ENCODE data around the gene CRAMP1.

Gene CRAMP1

GRCh38 chr16:1662543-1662942 lies 50.4 kb downstream of the CRAMP1 start:
- no peak for DNase-seq

- no peak for DNase-seq
These were observed 53.7 kb downstream of the CRAMP1 start for GRCh38 chr16:1665829-1666228.

GRCh38 chr16:1666316-1666715 lies 54.2 kb downstream of the CRAMP1 start:
- no peak for DNase-seq

- DNase-seq, result no peak
These were observed 55.1 kb downstream of the CRAMP1 start for GRCh38 chr16:1667271-1667670.

GRCh38 chr16:1667916-1668315 lies 55.8 kb downstream of the CRAMP1 start:
- DNase-seq, result no peak

GRCh38 chr16:1668612-1669319 lies 56.6 kb downstream of the CRAMP1 start:
- no peak for DNase-seq

- no peak for DNase-seq
These were observed 57.5 kb downstream of the CRAMP1 start for GRCh38 chr16:1669698-1670097.

- no peak for DNase-seq
These were observed 58.2 kb downstream of the CRAMP1 start for GRCh38 chr16:1670371-1670770.

GRCh38 chr16:1670866-1671265 lies 58.7 kb downstream of the CRAMP1 start:
- DNase-seq, result no peak

GRCh38 chr16:1673424-1674151 lies 61.4 kb downstream of the CRAMP1 start:
- no peak for DNase-seq

GRCh38 chr16:1674306-1674705 lies 62.1 kb downstream of the CRAMP1 start:
- no peak for DNase-seq

- no peak for DNase-seq
These were observed 62.8 kb downstream of the CRAMP1 start for GRCh38 chr16:1674751-1675664.

GRCh38 chr16:1676661-1677060 lies 64.5 kb downstream of the CRAMP1 start:
- DNase-seq, result no peak

- no peak for DNase-seq
These were observed 65.2 kb downstream of the CRAMP1 start for GRCh38 chr16:1677339-1677738.

GRCh38 chr16:1677942-1678499 lies 65.9 kb downstream of the CRAMP1 start, which contains the start of gene JPT2:
JPT2 (plus strand) TSS chr16:1678279; CDS start chr16:1678313, 34 bp downstream.
- DNase-seq, result peak; percentile 86

GRCh38 chr16:1678500-1679098 lies 66.4 kb downstream of the CRAMP1 start:
- DNase-seq, result no peak

- no peak for DNase-seq
These were observed 68.2 kb downstream of the CRAMP1 start for GRCh38 chr16:1680361-1680760.

- DNase-seq, result no peak
These were observed 68.9 kb downstream of the CRAMP1 start for GRCh38 chr16:1681032-1681431.

GRCh38 chr16:1687427-1688316 lies 75.5 kb downstream of the CRAMP1 start:
- DNase-seq, result no peak

GRCh38 chr16:1688807-1689560 lies 76.8 kb downstream of the CRAMP1 start:
- no peak for DNase-seq

- DNase-seq, result no peak
These were observed 77.7 kb downstream of the CRAMP1 start for GRCh38 chr16:1689853-1690252.

All from NCI-H526 treated with DMSO at 0.1 percent for 48 hours (cell line).